ENCODE measurements around the gene TMED6.
"Not testable (repeated sequence)": the region's sequence is repeated elsewhere in the genome, so short reads cannot be mapped to it uniquely, and the experiment has no call there.

Gene TMED6

GRCh38 chr16:69363281-69363717 is 11.7 kb upstream of the TMED6 start:
- no peak for DNase-seq (ENCODE audit: extremely low read depth in 1 of 2, low read depth in 1 of 2)

GRCh38 chr16:69360070-69360469 is 8.5 kb upstream of the TMED6 start:
- not testable (repeated sequence) for DNase-seq (ENCODE audit: extremely low read depth in 1 of 2, low read depth in 1 of 2)

GRCh38 chr16:69350536-69351133 is 951 bp downstream of the TMED6 start:
- DNase-seq (ENCODE audit: extremely low read depth in 1 of 2, low read depth in 1 of 2) = no peak

GRCh38 chr16:69349536-69349935 is 2.0 kb downstream of the TMED6 start:
- no peak for DNase-seq (ENCODE audit: extremely low read depth in 1 of 2, low read depth in 1 of 2)

GRCh38 chr16:69348222-69348621 is 3.4 kb downstream of the TMED6 start:
- DNase-seq (ENCODE audit: extremely low read depth in 1 of 2, low read depth in 1 of 2) = no peak

GRCh38 chr16:69346683-69347082 is 4.9 kb downstream of the TMED6 start:
- no peak for DNase-seq (ENCODE audit: extremely low read depth in 1 of 2, low read depth in 1 of 2)

- no peak for DNase-seq (ENCODE audit: extremely low read depth in 1 of 2, low read depth in 1 of 2)
Measured at GRCh38 chr16:69345923-69346322, 5.7 kb downstream of the TMED6 start.

GRCh38 chr16:69344171-69344570 is 7.4 kb downstream of the TMED6 start:
- no peak for DNase-seq (ENCODE audit: extremely low read depth in 1 of 2, low read depth in 1 of 2)

- no peak for DNase-seq (ENCODE audit: extremely low read depth in 1 of 2, low read depth in 1 of 2)
Measured at GRCh38 chr16:69340095-69340644, 11.4 kb downstream of the TMED6 start.

- peak; percentile 81 to 83 for DNase-seq (ENCODE audit: extremely low read depth in 1 of 2, low read depth in 1 of 2)
Measured at GRCh38 chr16:69339289-69340094, 12.1 kb downstream of the TMED6 start, which contains the start of the genes COG8 and NIP7. TSS of gene COG8 (minus strand) at chr16:69339564. CDS start at chr16:69339552, 12 bp downstream. TSS of gene NIP7 (plus strand) at chr16:69339772. CDS start at chr16:69339830, 58 bp downstream.

- DNase-seq (ENCODE audit: extremely low read depth in 1 of 2, low read depth in 1 of 2) = no peak
Measured at GRCh38 chr16:69338557-69339288, 12.9 kb downstream of the TMED6 start.

- DNase-seq (ENCODE audit: extremely low read depth in 1 of 2, low read depth in 1 of 2) = no peak
Measured at GRCh38 chr16:69334696-69335095, 16.9 kb downstream of the TMED6 start.

- peak; percentile 43 to 73 for DNase-seq (ENCODE audit: extremely low read depth in 1 of 2, low read depth in 1 of 2)
Measured at GRCh38 chr16:69330286-69331109, 21.1 kb downstream of the TMED6 start, which contains the start of gene PDF. TSS of gene PDF (minus strand) at chr16:69330588. CDS start at chr16:69330570, 18 bp downstream.

- DNase-seq (ENCODE audit: extremely low read depth in 1 of 2, low read depth in 1 of 2) = peak in 1 of 2 donors; percentile 22
Measured at GRCh38 chr16:69329369-69330285, 22.0 kb downstream of the TMED6 start.

- no peak for DNase-seq (ENCODE audit: extremely low read depth in 1 of 2, low read depth in 1 of 2)
Measured at GRCh38 chr16:69328854-69329316, 22.7 kb downstream of the TMED6 start.

GRCh38 chr16:69327585-69328310 is 23.8 kb downstream of the TMED6 start:
- no peak for DNase-seq (ENCODE audit: extremely low read depth in 1 of 2, low read depth in 1 of 2)

GRCh38 chr16:69326172-69326873 is 25.3 kb downstream of the TMED6 start:
- DNase-seq (ENCODE audit: extremely low read depth in 1 of 2, low read depth in 1 of 2) = no peak

GRCh38 chr16:69325784-69326171 is 25.8 kb downstream of the TMED6 start:
- DNase-seq (ENCODE audit: extremely low read depth in 1 of 2, low read depth in 1 of 2) = no peak
